Measurements from ENCODE around the gene PTPRE.
"Not testable (repeated sequence)": the region's sequence is repeated elsewhere in the genome, so short reads cannot be mapped to it uniquely, and the experiment has no call there.

- TF ChIP-seq, protein P1, sequence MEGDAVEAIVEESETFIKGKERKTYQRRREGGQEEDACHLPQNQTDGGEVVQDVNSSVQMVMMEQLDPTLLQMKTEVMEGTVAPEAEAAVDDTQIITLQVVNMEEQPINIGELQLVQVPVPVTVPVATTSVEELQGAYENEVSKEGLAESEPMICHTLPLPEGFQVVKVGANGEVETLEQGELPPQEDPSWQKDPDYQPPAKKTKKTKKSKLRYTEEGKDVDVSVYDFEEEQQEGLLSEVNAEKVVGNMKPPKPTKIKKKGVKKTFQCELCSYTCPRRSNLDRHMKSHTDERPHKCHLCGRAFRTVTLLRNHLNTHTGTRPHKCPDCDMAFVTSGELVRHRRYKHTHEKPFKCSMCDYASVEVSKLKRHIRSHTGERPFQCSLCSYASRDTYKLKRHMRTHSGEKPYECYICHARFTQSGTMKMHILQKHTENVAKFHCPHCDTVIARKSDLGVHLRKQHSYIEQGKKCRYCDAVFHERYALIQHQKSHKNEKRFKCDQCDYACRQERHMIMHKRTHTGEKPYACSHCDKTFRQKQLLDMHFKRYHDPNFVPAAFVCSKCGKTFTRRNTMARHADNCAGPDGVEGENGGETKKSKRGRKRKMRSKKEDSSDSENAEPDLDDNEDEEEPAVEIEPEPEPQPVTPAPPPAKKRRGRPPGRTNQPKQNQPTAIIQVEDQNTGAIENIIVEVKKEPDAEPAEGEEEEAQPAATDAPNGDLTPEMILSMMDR (IDR thresholded peaks at IDR 0.05) = not testable (repeated sequence)
- TF ChIP-seq POLR2A (IDR thresholded peaks at IDR 0.05) = not testable (repeated sequence)
Observed at GRCh38 chr10:128094596-128094995, 187.7 kb downstream of the PTPRE start.
